HFFc6 (cell line): ENCODE measurements around the gene COL6A6. TPM values are rescaled to one million over a fixed set of nuclear protein-coding genes. Genes with fewer than 3 reads are reported as not detected.

Source experiments
- DNase-seq: peaks from one replicate; pipeline ENCODE4 v3.0.0-alpha.2; 2018
- H3K27ac Mint-ChIP-seq: 2 replicates; pipeline ENCODE4 v1.8.0; 2020; ENCODE audit warnings: mild to moderate bottlenecking, mixed read lengths
- H3K27me3 Mint-ChIP-seq: 2 replicates; pipeline ENCODE4 v1.8.0; 2021; ENCODE audit warnings: mild to moderate bottlenecking, moderate library complexity, mixed read lengths; ENCODE audit not compliant: insufficient read depth
- H3K36me3 Mint-ChIP-seq: 2 replicates; pipeline ENCODE4 v1.8.0; 2021; ENCODE audit warnings: low read depth, mixed read lengths
- H3K4me1 Mint-ChIP-seq: 2 replicates; pipeline ENCODE4 v1.8.0; 2020; ENCODE audit warnings: low read depth, mixed read lengths
- H3K4me3 Mint-ChIP-seq: 2 replicates; pipeline ENCODE4 v1.8.0; 2020; ENCODE audit warnings: mild to moderate bottlenecking, moderate library complexity, mixed read lengths
- H3K9me3 Mint-ChIP-seq: 2 replicates; pipeline ENCODE4 v1.8.0; 2020; ENCODE audit warnings: mild to moderate bottlenecking, mixed read lengths
- total RNA-seq, 6 experiments: library from RNA; stranded (reverse); fragmentation: NEBNext Ultra II Directional; extraction: Animal tissue kit (Norgen Biotek cat#: 25700); gene quantifications; 2 replicates in 1 of 6; 3 replicates in 5 of 6; pipeline ENCODE4 v1.2.3, GENCODE V29; 2021
- TF ChIP-seq, protein P1 (sequence below): fragments of 200-600 bp; sonication (generic); IDR thresholded peaks from 2 replicates; pipeline ENCODE4 v1.5.0; 2021; ENCODE audit warnings: antibody characterized with exemption, mild to moderate bottlenecking

Gene COL6A6
- total RNA-seq, 6 experiments from 2014 or later: 0.02 to 0.16 TPM; not detected in 4

DNA sequence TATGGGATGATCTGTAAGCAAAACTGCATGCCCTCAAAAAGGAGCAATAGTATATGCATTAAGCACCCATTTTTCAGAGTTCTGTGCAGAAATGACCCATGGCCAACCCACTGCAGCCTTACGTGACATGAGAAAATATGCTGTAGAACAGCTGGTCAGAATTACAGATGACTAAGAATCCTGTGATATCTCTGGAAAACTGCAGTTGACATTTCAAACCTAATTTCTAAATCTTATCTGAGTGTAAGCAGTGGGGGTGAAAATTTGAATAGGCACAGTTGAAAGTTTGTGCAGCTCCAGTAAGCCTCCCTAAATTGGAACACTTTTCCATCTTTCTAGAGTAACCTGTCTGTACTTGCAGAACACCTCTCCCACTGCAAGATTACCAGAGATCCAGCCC lies 28.7 kb upstream of the COL6A6 start:
- H3K27ac Mint-ChIP-seq: no peak overlapping the region
- H3K27me3 Mint-ChIP-seq: no peaks in the 10 kb centered on the region
- H3K4me1 Mint-ChIP-seq: no peaks in the 10 kb centered on the region

DNA sequence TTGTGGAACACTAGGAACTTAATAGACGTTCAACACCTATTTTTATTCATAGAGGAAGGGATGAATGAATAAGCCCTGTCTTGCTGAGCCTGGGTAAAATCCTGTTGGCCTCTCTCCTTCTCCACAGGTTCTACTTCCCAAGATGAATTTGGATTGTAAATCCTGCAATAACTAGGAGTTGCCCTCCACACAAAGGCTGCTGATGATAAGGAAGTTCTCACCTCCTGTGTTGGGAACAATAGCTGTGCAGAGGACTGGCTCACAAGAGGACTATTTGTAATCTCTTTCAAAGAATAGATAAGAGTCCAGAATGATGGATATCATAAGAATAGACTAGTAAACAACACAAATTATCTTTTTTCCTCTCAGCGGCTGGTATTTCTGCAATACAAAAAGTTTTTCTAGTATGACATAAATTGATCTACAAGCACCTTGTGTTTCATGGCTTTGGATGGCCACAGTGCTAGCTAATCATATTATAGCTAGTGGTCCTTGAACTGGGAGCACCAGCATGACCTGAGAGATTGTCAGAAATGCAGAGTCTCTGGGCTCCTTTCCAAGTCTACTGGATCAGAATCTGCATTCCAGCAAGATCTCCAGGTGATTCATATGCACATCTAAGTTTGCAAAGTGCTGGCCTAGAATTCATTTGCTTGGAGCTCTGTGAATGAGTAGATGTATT lies 28.1 kb upstream of the COL6A6 start:
- TF ChIP-seq, protein P1, sequence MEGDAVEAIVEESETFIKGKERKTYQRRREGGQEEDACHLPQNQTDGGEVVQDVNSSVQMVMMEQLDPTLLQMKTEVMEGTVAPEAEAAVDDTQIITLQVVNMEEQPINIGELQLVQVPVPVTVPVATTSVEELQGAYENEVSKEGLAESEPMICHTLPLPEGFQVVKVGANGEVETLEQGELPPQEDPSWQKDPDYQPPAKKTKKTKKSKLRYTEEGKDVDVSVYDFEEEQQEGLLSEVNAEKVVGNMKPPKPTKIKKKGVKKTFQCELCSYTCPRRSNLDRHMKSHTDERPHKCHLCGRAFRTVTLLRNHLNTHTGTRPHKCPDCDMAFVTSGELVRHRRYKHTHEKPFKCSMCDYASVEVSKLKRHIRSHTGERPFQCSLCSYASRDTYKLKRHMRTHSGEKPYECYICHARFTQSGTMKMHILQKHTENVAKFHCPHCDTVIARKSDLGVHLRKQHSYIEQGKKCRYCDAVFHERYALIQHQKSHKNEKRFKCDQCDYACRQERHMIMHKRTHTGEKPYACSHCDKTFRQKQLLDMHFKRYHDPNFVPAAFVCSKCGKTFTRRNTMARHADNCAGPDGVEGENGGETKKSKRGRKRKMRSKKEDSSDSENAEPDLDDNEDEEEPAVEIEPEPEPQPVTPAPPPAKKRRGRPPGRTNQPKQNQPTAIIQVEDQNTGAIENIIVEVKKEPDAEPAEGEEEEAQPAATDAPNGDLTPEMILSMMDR: no peak
- Mint-ChIP-seq H3K27me3 (no peaks in the 10 kb centered on the region), H3K9me3 (peaks cover 36% of the 10 kb centered on the region), H3K4me1 (no peaks in the 10 kb centered on the region), H3K36me3 (no peaks in the 10 kb centered on the region), H3K27ac (no peak overlapping the region), H3K4me3 (no peak overlapping the region)
- DNase-seq: no peak

More for the DNA sequence above, 28.7 kb upstream of the COL6A6 start:
- Mint-ChIP-seq H3K36me3 (no peaks in the 10 kb centered on the region), H3K4me3 (no peak overlapping the region), H3K9me3 (peaks cover 30% of the 10 kb centered on the region)
- TF ChIP-seq, protein P1: no peak
- DNase-seq: no peak

DNA sequence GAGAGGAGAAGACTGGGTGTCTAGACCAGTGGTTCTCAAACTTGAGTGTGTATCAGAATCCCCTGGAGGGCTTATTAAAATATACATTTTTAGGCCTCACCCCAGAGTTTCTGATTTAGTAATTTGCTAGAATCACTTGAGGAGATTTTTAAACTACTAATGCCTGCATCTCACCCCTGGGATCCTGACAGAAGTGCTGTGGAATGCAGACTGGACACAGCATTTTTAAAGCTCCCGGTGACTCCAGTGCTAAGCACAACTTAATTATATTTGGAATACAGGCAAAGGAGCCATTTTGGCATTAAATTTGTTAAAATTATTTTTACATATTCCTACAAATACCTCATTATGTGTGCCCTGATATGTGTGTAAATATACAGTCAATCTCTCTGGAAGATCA lies 26.7 kb upstream of the COL6A6 start:
- H3K36me3 Mint-ChIP-seq: no peaks in the 10 kb centered on the region
- DNase-seq: no peak
- H3K9me3 Mint-ChIP-seq: peaks cover 45% of the 10 kb centered on the region
- H3K4me1 Mint-ChIP-seq: no peaks in the 10 kb centered on the region
- TF ChIP-seq, protein P1: no peak
- no peak overlapping the region for H3K4me3 Mint-ChIP-seq
- H3K27ac Mint-ChIP-seq: no peak overlapping the region
- no peaks in the 10 kb centered on the region for H3K27me3 Mint-ChIP-seq

DNA sequence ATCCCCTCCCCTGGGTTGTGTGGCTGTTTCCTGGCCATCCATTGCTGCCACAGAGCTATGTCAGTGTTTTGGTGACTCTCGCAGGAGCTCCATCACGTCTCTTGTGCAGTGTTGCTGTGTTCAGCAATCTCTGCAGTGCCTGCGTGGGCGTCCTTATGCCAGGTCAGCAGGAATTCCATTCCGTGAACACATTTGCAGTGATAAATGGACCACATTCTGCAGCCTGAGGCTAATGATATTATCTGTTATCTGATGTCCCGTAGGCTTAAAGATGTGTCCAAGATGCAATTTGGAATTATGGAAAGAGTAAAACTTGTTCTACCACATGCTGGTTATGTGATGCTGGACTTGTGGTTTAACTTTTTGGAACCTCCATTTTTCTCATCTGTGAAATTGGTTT lies 25.5 kb upstream of the COL6A6 start:
- Mint-ChIP-seq H3K4me1 (no peaks in the 10 kb centered on the region), H3K4me3 (no peak overlapping the region), H3K36me3 (no peaks in the 10 kb centered on the region), H3K27ac (no peak overlapping the region), H3K9me3 (peaks cover 47% of the 10 kb centered on the region), H3K27me3 (no peaks in the 10 kb centered on the region)
- TF ChIP-seq, protein P1: no peak
- DNase-seq: no peak

DNA sequence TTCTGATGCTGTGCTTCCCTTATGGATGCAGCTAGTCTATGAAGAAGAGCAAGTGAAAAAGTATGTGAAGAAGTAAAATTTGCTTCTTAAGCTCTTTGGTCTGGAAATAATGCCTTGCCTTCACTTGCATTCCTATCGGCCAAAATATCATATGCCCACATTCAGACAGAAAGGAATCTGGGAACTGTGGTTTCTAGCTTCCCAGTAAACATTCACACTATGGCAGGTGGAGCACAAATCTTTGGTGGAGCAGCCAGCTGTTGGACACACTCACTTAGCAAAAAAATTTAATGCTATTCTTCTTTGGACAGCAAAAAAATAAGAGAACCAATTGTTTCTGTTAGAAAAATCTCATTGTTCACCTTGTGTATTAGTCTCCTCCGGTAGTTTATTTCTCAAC lies 12.3 kb upstream of the COL6A6 start:
- Mint-ChIP-seq H3K4me3 (no peak overlapping the region), H3K4me1 (no peaks in the 10 kb centered on the region), H3K27me3 (no peaks in the 10 kb centered on the region; the same call in 1 of the 2 replicates), H3K36me3 (no peaks in the 10 kb centered on the region), H3K27ac (no peak overlapping the region), H3K9me3 (peaks cover 29% of the 10 kb centered on the region)
- TF ChIP-seq, protein P1: no peak
- DNase-seq: no peak
